Measurements from ENCODE around the gene RRP1.

GRCh38 chr21:43835050-43835449 is 45.7 kb downstream of the RRP1 start:
- TF ChIP-seq CTCF (IDR thresholded peaks at IDR 0.05; ENCODE audit: low read length) (no peak), EZH2 (IDR thresholded peaks at IDR 0.05; ENCODE audit: borderline replicate concordance, low read length) (no peak)

All from OCI-LY1 (cell line).